ENCODE data around the gene TSHZ2. TPM values are rescaled to one million over a fixed set of nuclear protein-coding genes. Genes with fewer than 3 reads are reported as not detected.
"Not testable (repeated sequence)": the region's sequence is repeated elsewhere in the genome, so short reads cannot be mapped to it uniquely, and the experiment has no call there.

TSHZ2 gene
- total RNA-seq, 1 experiment from 2014 or later, result not detected

- no peak for DNase-seq (ENCODE audit: low spot score)
Measured at GRCh38 chr20:53303413-53303760, 331.2 kb downstream of the TSHZ2 start.

- DNase-seq (ENCODE audit: low spot score), result no peak
Measured at GRCh38 chr20:53304146-53304545, 332.0 kb downstream of the TSHZ2 start.

GRCh38 chr20:53306192-53306805, 334.1 kb downstream of the TSHZ2 start:
- DNase-seq (ENCODE audit: low spot score), result no peak

GRCh38 chr20:53307964-53308597, 335.9 kb downstream of the TSHZ2 start:
- no peak for DNase-seq (ENCODE audit: low spot score)

GRCh38 chr20:53309515-53309914, 337.4 kb downstream of the TSHZ2 start:
- no peak for DNase-seq (ENCODE audit: low spot score)

- no peak for DNase-seq (ENCODE audit: low spot score)
Measured at GRCh38 chr20:53312957-53313356, 340.8 kb downstream of the TSHZ2 start.

GRCh38 chr20:53316206-53316937, 344.2 kb downstream of the TSHZ2 start:
- no peak for DNase-seq (ENCODE audit: low spot score)

GRCh38 chr20:53319200-53319599, 347.0 kb downstream of the TSHZ2 start:
- DNase-seq (ENCODE audit: low spot score), result no peak

- DNase-seq (ENCODE audit: low spot score), result no peak
Measured at GRCh38 chr20:53319716-53320115, 347.6 kb downstream of the TSHZ2 start.

- DNase-seq (ENCODE audit: low spot score), result no peak
Measured at GRCh38 chr20:53320701-53321100, 348.5 kb downstream of the TSHZ2 start.

GRCh38 chr20:53321596-53321995, 349.4 kb downstream of the TSHZ2 start:
- no peak for DNase-seq (ENCODE audit: low spot score)

GRCh38 chr20:53322651-53323050, 350.5 kb downstream of the TSHZ2 start:
- no peak for DNase-seq (ENCODE audit: low spot score)

GRCh38 chr20:53323460-53323859, 351.3 kb downstream of the TSHZ2 start:
- DNase-seq (ENCODE audit: low spot score), result not testable (repeated sequence)

GRCh38 chr20:53324816-53325215, 352.7 kb downstream of the TSHZ2 start:
- DNase-seq (ENCODE audit: low spot score), result no peak

GRCh38 chr20:53328961-53329360, 356.8 kb downstream of the TSHZ2 start:
- DNase-seq (ENCODE audit: low spot score), result no peak

GRCh38 chr20:53329781-53330180, 357.6 kb downstream of the TSHZ2 start:
- no peak for DNase-seq (ENCODE audit: low spot score)

GRCh38 chr20:53330601-53331140, 358.5 kb downstream of the TSHZ2 start:
- no peak for DNase-seq (ENCODE audit: low spot score)

GRCh38 chr20:53331151-53331973, 359.2 kb downstream of the TSHZ2 start:
- peak; percentile 94 for DNase-seq (ENCODE audit: low spot score)

GRCh38 chr20:53332022-53332837, 360.1 kb downstream of the TSHZ2 start:
- DNase-seq (ENCODE audit: low spot score), result no peak

- no peak for DNase-seq (ENCODE audit: low spot score)
Measured at GRCh38 chr20:53334861-53335260, 362.7 kb downstream of the TSHZ2 start.

GRCh38 chr20:53335555-53335954, 363.4 kb downstream of the TSHZ2 start:
- DNase-seq (ENCODE audit: low spot score), result no peak
